Mammary epithelial cell (primary cell): ENCODE results near the gene SERBP1.

Experiments used
- CTCF ChIP-seq, 2 donors: IDR thresholded peaks in 1 of 2; conservative IDR thresholded peaks in 1 of 2; 2 replicates each; pipeline ENCODE4 v1.5.1; 2011 to 2012; ENCODE audit warnings: inconsistent platforms in 2 of 2, low read length in 2 of 2, mild to moderate bottlenecking in 2 of 2, control low read depth in 1 of 2, low read depth in 1 of 2; ENCODE audit not compliant: insufficient read depth in 1 of 2; ENCODE audit errors: extremely low read depth in 1 of 2
- EZH2 ChIP-seq: IDR thresholded peaks from 2 replicates; pipeline ENCODE4 v1.6.1; 2012; ENCODE audit warnings: low read length, inconsistent platforms, borderline replicate concordance

DNA sequence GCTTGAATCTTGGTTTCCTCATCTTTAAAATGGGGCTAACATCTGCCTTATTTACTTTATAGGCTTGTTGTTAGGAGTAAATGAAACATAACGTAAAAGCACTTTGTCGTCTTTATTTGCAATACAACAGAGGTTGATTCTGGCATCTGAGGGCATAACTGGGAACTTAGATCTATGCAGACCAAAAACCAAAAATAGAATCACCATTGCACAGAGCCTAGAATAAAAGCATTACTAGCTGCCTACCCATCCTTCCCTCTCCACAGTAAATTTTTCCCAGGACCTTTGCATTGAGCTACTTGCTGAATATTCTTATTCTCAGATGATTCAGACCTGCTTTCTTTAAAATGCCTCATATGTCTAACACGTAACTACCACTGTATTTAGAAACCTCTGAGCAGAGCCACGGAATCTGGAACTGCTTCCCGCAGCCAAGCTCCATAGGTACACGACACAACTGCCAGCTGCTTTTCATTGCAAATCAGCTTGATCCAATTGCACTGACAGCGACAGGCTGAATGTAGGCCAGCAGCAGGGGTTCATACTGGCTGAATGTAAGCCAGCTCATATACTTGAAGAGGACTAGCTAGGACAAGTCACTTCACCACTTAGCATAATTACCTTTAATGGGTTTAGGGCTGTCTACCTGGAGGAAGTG, 33.2 kb upstream of the SERBP1 start:
- TF ChIP-seq CTCF (conservative IDR thresholded peaks at IDR 0.05 in 1 of 2, IDR thresholded peaks at IDR 0.05 in 1 of 2; ENCODE audit: extremely low read depth in 1 of 2, insufficient read depth in 1 of 2, low read depth in 1 of 2, low read length in 2 of 2) = no peak
- no peak for TF ChIP-seq EZH2
